Measurements from ENCODE around the gene CA10. TPM values are rescaled to one million over a fixed set of nuclear protein-coding genes. Genes with fewer than 3 reads are reported as not detected.

Gene CA10
- polyA plus RNA-seq, 1 donor from 2014 or later: 6.2 TPM

- Histone ChIP-seq H3K36me3 (ENCODE audit: insufficient read depth, low read length) (no peaks in the 10 kb centered on the region), H3K9me3 (ENCODE audit: low read length) (no peaks in the 10 kb centered on the region), H3K27me3 (ENCODE audit: insufficient read depth, low read depth, low read length) (no peaks in the 10 kb centered on the region), H2AFZ (ENCODE audit: low read depth, low read length) (no peak overlapping the region), H3F3A (ENCODE audit: insufficient read depth, low read length, poor library complexity, severe bottlenecking) (no peaks in the 10 kb centered on the region), H3K79me2 (replicated peaks; ENCODE audit: insufficient read depth, low read length) (no peaks in the 10 kb centered on the region), H3K9me2 (ENCODE audit: insufficient read depth, low read length) (no peaks in the 10 kb centered on the region), H3K4me2 (ENCODE audit: low read length) (no peak overlapping the region), H4K20me1 (ENCODE audit: insufficient read depth) (no peaks in the 10 kb centered on the region), H3K27ac (ENCODE audit: low read length) (no peak overlapping the region), H3K9ac (ENCODE audit: low read length) (no peak overlapping the region), H3K4me3 (ENCODE audit: low read length) (no peak overlapping the region)
- no peak for TF ChIP-seq EP300 (conservative IDR thresholded peaks at IDR 0.05; ENCODE audit: poor library complexity, severe bottlenecking)
- TF ChIP-seq REST (IDR thresholded peaks at IDR 0.05; ENCODE audit: borderline replicate concordance): no peak
- no peak for TF ChIP-seq SMC3 (conservative IDR thresholded peaks at IDR 0.05; ENCODE audit: poor library complexity)
- TF ChIP-seq MXI1 (conservative IDR thresholded peaks at IDR 0.05; ENCODE audit: poor library complexity, severe bottlenecking): no peak
- TF ChIP-seq CTCF (IDR thresholded peaks at IDR 0.05; ENCODE audit: poor library complexity, severe bottlenecking): no peak
- no peak for TF ChIP-seq TAF1 (IDR thresholded peaks at IDR 0.05; ENCODE audit: low read depth)
- TF ChIP-seq EZH2 (IDR thresholded peaks at IDR 0.05; ENCODE audit: borderline replicate concordance, insufficient read depth, low read length, poor library complexity, severe bottlenecking): no peak
- TF ChIP-seq RAD21 (conservative IDR thresholded peaks at IDR 0.05): no peak
- TF ChIP-seq POLR2AphosphoS5 (IDR thresholded peaks at IDR 0.05): no peak
Measured at GRCh38 chr17:51802544-51802943, 356.0 kb downstream of the CA10 start.

GRCh38 chr17:51801626-51802025 is 356.9 kb downstream of the CA10 start:
- no peak for TF ChIP-seq EZH2 (IDR thresholded peaks at IDR 0.05; ENCODE audit: borderline replicate concordance, insufficient read depth, low read length, poor library complexity, severe bottlenecking)
- TF ChIP-seq TAF1 (IDR thresholded peaks at IDR 0.05; ENCODE audit: low read depth): no peak
- no peak for TF ChIP-seq CTCF (IDR thresholded peaks at IDR 0.05; ENCODE audit: poor library complexity, severe bottlenecking)
- TF ChIP-seq MXI1 (conservative IDR thresholded peaks at IDR 0.05; ENCODE audit: poor library complexity, severe bottlenecking): no peak
- Histone ChIP-seq H3K79me2 (replicated peaks; ENCODE audit: insufficient read depth, low read length) (no peaks in the 10 kb centered on the region), H3F3A (ENCODE audit: insufficient read depth, low read length, poor library complexity, severe bottlenecking) (no peaks in the 10 kb centered on the region), H3K9me3 (ENCODE audit: low read length) (no peaks in the 10 kb centered on the region), H4K20me1 (ENCODE audit: insufficient read depth) (no peaks in the 10 kb centered on the region), H3K9me2 (ENCODE audit: insufficient read depth, low read length) (no peaks in the 10 kb centered on the region), H3K9ac (ENCODE audit: low read length) (no peak overlapping the region), H3K36me3 (ENCODE audit: insufficient read depth, low read length) (no peaks in the 10 kb centered on the region), H2AFZ (ENCODE audit: low read depth, low read length) (no peak overlapping the region), H3K27me3 (ENCODE audit: insufficient read depth, low read depth, low read length) (no peaks in the 10 kb centered on the region), H3K4me2 (ENCODE audit: low read length) (no peak overlapping the region), H3K27ac (ENCODE audit: low read length) (no peak overlapping the region), H3K4me3 (ENCODE audit: low read length) (no peak overlapping the region)
